ENCODE data around the gene PCGF5.

DNA sequence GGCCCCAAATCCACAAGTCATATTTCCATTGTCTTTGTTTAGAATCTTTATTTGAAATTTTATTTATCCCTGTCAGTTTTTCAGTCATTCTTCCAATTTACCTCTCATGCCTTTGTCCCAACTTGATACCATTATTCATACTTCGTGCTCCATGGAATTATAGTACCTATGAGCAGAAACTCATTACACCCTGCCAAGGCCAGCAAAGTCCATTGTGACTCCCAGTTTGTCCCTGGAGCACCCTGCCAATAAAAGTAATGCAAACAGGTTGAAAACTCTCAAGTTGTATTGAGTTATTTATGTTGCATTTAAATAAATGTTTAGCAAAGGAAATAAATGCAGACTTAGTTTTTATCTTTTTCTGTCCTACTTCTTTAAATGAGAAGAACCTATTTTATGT lies 19.3 kb downstream of the PCGF5 start:
- TF ChIP-seq POLR2A (IDR thresholded peaks at IDR 0.05; ENCODE audit: low read length) = no peak
- no peak for TF ChIP-seq GATA1 (IDR thresholded peaks at IDR 0.05; ENCODE audit: low read depth, low read length)
